Pancreas (tissue), 10 donors: ENCODE results near the gene NRAS. TPM values are rescaled to one million over a fixed set of nuclear protein-coding genes. Genes with fewer than 3 reads are reported as not detected.

Source experiments
- ATAC-seq, 4 donors: fragments of 200-7000 bp; cut with Tn5 transposase; one replicate each; pipeline versions ENCODE4 v1.8.0 to v1.9.1; 2020; ENCODE audit warnings: mild to moderate bottlenecking in 4 of 4, moderate library complexity in 4 of 4
- DNase-seq, 6 donors: peaks; one replicate each; pipeline ENCODE4 v3.0.0-alpha.2; 2020
- FAIRE-seq: peaks from 2 replicates; lab custom pipeline; 2012; peaks lifted over from hg19 to GRCh38; lab: Jason Lieb, UNC
- H3K27ac ChIP-seq, 4 donors: fragments of 200-600 bp; sonication (generic); 1 replicate in 3 of 4; 2 replicates in 1 of 4; pipeline versions ENCODE4 v1.5.0 to v1.8.0; 2020
- H3K27me3 ChIP-seq, 4 donors: fragments of 200-600 bp; one replicate each; pipeline ENCODE4 v1.8.0; 2021
- H3K36me3 ChIP-seq, 3 donors: fragments of 200-600 bp; sonication (generic) in 1 of 3; one replicate each; pipeline versions ENCODE4 v1.5.0 to v1.8.0; 2020 to 2021
- H3K4me1 ChIP-seq, 3 donors: fragments of 200-600 bp; one replicate each; pipeline ENCODE4 v1.8.0; 2021
- H3K4me3 ChIP-seq, 4 donors: fragments of 200-600 bp; sonication (generic) in 2 of 4; one replicate each; pipeline versions ENCODE4 v1.5.0 to v1.8.0; 2020 to 2021
- H3K9me3 ChIP-seq, 4 donors: fragments of 200-600 bp; one replicate each; pipeline ENCODE4 v1.8.0; 2021
- WGBS, 2 donors: extraction: QIAGEN DNeasy Blood & Tissue Kit; methylation state at CpG; one replicate each; pipeline ENCODE4 v1.1.7; 2013; 5-methylcytosine and 5-hydroxymethylcytosine counted together
- intact Hi-C, 3 donors: fragments of 100-400 bp; cut with DNase I; formaldehyde crosslinking; loops; one replicate each; pipeline versions ENCODE4 v1.11.1 to v1.14.2; 2022
- polyA plus RNA-seq, 2 donors: library from polyadenylated mRNA; stranded (reverse); fragments of 200-250 nt; gene quantifications; one replicate each; pipeline ENCODE4 v1.2.3, GENCODE V29; 2013
- total RNA-seq, 6 donors: library from RNA; stranded (reverse); fragmentation: NEBNext Ultra II Directional in 4 of 6; extraction: Animal tissue kit (Norgen Biotek cat#: 25700) in 4 of 6; gene quantifications; one replicate each; pipeline versions ENCODE4 v1.2.1 to v1.2.4, GENCODE V29; 2021 to 2023
- TF ChIP-seq, protein P1 (sequence below), 4 donors: fragments of 200-600 bp; sonication (generic) in 3 of 4; IDR thresholded peaks; one replicate each; pipeline versions ENCODE4 v1.5.0 to v1.8.0; 2021; ENCODE audit warnings: antibody characterized with exemption in 4 of 4
- donor health status: healthy with polysubstance abuse.
- donor health status: DM: no; HTN: no; CAD: no; lungs with moderate emphysema.
- donor health status: DM: no; HTN: no; CAD: no.
- donor health status: control.
- donor health status: control.
- donor health status: Bipolar disorder and iron deficiency.
- donor health status: DM: yes; HTN: yes; CAD: no.
- donor health status: DM: no; HTN: no; CAD: no.
- donor health status: DM: no; HTN: no; CAD: no.
- donor health status: DM: yes; HTN: yes; CAD: no.

The NRAS gene
- total RNA-seq (10 to 100 TPM in 4 of 6 donors, 1 to 10 TPM in 2; 6.5 to 18.4 (median 10.8) TPM), polyA plus RNA-seq (1 to 10 TPM; 5.4 to 8.5 TPM)

DNA sequence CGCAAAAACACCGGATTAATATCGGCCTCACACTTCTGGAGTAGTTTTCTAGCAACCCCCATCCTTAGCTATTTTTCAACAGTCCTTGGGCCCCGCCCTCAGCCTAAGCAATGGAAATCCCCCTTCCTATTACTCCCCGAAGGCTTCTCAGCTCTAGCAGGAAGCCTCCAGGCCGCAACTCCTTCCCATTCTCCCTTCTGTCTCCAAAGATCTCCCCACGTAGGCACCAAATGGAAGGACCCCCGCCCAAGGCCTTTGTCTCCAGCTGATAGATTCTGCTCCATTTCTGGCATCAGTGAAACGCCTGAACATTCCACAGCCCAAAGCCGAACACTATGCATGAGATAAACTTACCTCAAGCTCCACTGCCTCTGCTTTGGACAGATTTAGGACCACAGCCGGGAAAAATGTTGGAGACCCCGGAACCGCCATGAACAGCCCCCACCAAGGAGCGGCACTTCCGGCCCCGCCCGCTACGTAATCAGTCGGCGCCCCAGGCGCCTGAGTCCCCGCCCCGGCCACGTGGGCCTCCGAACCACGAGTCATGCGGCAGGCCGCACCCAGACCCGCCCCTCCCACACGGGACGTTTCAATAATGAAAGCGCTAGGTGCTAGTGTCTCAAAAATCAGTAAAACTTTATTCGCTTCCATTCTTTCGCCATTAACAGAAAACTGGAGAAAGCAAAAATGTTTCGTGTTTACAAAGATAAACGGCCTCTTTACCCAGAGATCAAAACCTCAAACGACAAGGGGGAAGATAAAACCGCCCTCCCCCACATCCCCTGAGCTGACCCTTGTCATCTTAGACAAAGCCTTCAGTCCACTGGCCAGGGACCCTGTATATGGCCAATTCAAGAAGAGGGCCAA lies at the start of gene NRAS:
NRAS (minus strand) TSS at position 468 of the 867 bp plus-strand sequence. CDS start 611 bp downstream, outside the sequence.
- Histone ChIP-seq H3K4me1 (peaks cover 11 to 18% (median 16%) of the 10 kb centered on the region in 3 donors), H3K9me3 (no peaks in the 10 kb centered on the region), H3K36me3 (peaks cover 4 to 54% (median 18%) of the 10 kb centered on the region in 3 donors), H3K4me3 (peak within 1 kb of the TSS; percentile 61 to 86 (median 74)), H3K27ac (peak within 1 kb of the TSS; percentile 56 to 84 (median 77)), H3K27me3 (no peaks in the 10 kb centered on the region)
- TF ChIP-seq, protein P1, sequence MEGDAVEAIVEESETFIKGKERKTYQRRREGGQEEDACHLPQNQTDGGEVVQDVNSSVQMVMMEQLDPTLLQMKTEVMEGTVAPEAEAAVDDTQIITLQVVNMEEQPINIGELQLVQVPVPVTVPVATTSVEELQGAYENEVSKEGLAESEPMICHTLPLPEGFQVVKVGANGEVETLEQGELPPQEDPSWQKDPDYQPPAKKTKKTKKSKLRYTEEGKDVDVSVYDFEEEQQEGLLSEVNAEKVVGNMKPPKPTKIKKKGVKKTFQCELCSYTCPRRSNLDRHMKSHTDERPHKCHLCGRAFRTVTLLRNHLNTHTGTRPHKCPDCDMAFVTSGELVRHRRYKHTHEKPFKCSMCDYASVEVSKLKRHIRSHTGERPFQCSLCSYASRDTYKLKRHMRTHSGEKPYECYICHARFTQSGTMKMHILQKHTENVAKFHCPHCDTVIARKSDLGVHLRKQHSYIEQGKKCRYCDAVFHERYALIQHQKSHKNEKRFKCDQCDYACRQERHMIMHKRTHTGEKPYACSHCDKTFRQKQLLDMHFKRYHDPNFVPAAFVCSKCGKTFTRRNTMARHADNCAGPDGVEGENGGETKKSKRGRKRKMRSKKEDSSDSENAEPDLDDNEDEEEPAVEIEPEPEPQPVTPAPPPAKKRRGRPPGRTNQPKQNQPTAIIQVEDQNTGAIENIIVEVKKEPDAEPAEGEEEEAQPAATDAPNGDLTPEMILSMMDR (IDR thresholded peaks at IDR 0.05): no peak
- WGBS, 2 donors: 0% methylated on average over 38 of the region's 38 CpGs
- DNase-seq: peak; percentile 89 to 97 (median 92)
- peak; percentile 98 to 100 (median 100) for ATAC-seq
- no peak for FAIRE-seq
- intact Hi-C loops: no loop called here

DNA sequence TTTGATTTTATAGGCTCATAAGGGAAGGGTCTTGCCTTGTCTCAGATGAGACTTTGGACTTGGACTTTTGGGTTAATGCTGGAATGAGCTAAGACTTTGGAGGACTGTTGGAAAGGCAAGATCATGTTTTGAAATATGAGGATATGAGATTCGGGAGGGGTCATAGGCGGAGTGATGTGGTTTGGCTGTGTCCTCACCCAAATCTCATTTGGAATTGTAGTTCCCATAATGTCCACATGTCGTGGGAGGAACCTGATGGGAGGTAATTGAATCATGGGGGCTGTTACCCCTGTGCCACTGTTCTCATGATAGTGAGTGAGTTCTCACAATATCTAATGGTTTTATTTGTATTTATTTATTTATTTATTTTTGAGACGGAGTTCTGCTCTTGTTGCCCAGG lies 48.1 kb upstream of the NRAS start:
- no peak for FAIRE-seq
- no peaks in the 10 kb centered on the region for H3K9me3 ChIP-seq
- intact Hi-C loops: no loop called here
- H3K36me3 ChIP-seq: no peaks in the 10 kb centered on the region
- no peaks in the 10 kb centered on the region for H3K27me3 ChIP-seq
- H3K27ac ChIP-seq: no peak overlapping the region
- H3K4me3 ChIP-seq: no peak overlapping the region
- WGBS, 2 donors: 79 to 86% methylated on average over 4 of the region's 4 CpGs
- TF ChIP-seq, protein P1 (IDR thresholded peaks at IDR 0.05): no peak
- ATAC-seq: no peak
- DNase-seq: no peak
- no peaks in the 10 kb centered on the region for H3K4me1 ChIP-seq

DNA sequence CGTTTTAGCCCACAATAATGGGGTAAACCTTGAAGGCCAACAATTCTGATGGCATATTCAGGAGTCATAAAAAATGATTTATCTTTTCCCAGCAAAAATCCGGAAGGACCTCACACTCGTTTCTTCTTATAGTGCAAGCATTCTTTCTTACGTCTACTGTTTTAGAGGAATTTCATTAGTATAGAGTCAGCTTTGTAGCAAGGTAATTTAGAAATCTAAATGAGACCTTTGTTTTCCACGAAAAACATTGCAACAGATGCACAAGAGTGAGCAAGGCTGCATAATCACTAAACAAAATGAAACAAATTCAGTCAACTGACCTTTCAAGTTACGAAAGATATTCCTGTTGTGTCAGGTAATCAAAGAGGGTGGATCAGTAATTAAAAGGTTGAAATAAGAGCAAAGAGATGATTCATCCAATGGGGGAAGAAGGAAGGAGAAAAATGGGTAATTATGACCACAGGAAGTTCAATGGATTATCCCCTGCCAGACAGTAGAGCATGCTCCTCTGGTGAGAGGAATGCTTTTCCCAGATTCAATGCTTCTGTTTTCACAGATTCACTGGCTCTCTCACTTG lies 41.8 kb upstream of the NRAS start:
- no peak for FAIRE-seq
- H3K27ac ChIP-seq: peak overlapping the region; percentile 95 to 99 (median 98)
- peak overlapping the region; percentile 73 to 80 (median 78) for H3K4me3 ChIP-seq

DNA sequence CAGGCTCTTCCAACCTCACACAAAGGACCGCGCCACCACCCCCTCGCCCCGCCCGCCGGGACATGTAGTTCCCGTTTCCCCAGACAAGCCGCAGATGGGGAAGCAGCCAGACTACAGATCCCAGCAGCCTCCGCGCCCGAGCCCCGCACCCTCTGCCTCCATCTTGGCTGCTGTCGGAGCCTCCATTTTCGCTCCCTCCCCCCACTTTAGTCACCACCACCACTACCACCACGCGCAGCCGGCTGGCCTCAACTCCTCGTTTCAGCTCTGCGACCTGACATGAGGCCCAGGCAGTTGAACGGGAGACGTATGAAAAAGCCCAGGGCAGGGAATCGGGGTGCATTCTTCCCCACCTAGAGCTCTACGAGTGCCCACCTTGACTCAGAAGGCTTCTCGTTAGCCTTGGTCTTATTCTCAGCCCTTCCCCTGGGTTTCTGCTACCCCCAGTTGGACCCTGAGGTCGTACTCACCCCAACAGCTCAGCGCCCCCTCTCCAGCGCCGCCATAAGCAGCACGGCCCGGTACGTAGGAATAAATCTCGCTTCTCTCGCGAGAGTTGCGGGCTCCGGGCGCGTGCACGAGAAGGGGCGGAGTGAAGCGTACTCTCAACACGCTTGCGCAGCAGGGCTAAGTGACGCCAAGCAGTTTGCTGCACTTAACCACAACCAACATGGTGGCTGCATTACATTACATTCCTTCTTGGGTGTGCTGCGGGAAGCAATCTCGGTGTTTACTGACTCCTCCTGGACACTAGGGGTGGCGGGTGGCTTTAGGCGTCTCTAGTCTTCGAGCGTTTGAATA lies 41.1 kb upstream of the NRAS start, which contains the start of gene CSDE1:
CSDE1 (minus strand) TSS at position 530 of the 801 bp plus-strand sequence. CDS start 18,094 bp downstream, outside the sequence.
- no peaks in the 10 kb centered on the region for H3K27me3 ChIP-seq
- DNase-seq (peak; percentile 95 to 99 (median 97)), ATAC-seq (peak; percentile 94 to 98 (median 96)), FAIRE-seq (peak; percentile 61)
- peak within 1 kb of the TSS; percentile 73 to 80 (median 78) for H3K4me3 ChIP-seq
- TF ChIP-seq, protein P1 (IDR thresholded peaks at IDR 0.05): no peak
- no peaks in the 10 kb centered on the region for H3K9me3 ChIP-seq
- peaks cover 20 to 37% (median 28%) of the 10 kb centered on the region in 3 donors for H3K4me1 ChIP-seq
- WGBS, 2 donors: 0 to 1% methylated on average over 49 to 50 of the region's 50 CpGs
- H3K36me3 ChIP-seq: no peaks in the 10 kb centered on the region
- H3K27ac ChIP-seq: peak within 1 kb of the TSS; percentile 95 to 99 (median 98)
- intact Hi-C loops: no loop called here

More for the DNA sequence above, 41.8 kb upstream of the NRAS start:
- Histone ChIP-seq H3K36me3 (no peaks in the 10 kb centered on the region), H3K9me3 (no peaks in the 10 kb centered on the region), H3K4me1 (peaks cover 20 to 31% (median 26%) of the 10 kb centered on the region in 3 donors), H3K27me3 (no peaks in the 10 kb centered on the region)
- WGBS, 2 donors: 21 to 26% methylated on average over 6 of the region's 6 CpGs
- intact Hi-C loops: no loop called here
- no peak for ATAC-seq
- DNase-seq: no peak
- TF ChIP-seq, protein P1 (IDR thresholded peaks at IDR 0.05): no peak
